Measurements from ENCODE around the gene RTN4R.

The RTN4R gene

DNA sequence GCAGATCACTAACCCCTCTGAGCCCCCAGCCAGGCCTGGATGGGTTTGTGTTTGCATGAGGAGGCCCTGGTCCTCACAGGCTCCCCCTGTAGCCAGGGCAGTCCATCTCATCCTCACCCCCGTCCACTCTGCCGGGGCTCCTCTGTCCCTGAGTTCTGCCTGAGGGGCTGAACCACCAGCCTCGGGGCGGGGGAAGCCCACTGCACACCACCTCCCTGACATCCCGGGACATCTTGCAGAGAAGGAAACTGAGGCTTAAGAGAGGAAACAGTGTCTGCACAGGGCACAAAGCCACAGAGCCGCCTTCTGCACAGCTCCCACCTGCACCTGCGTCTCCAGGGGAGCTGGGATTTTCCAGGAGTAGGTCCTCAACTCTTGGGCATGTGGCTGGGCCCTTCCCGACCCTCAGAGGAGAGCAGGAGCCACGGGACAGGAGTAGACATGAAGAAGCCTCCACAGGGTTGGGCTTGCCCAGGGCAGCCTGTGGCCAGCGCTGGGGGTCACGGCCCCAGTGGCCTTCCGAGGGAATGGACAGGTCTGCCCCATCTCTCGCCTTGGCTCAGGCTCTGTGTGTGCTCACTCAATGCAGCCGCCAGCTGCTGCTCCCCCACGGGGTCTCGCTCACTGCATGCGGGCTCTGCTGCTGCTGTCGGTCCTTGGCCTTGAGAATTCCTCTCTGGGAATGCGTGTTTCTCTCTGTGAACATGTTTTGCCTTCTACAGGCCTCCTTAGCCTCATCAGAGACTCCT is 71.8 kb downstream of the RTN4R start:
- Histone ChIP-seq H3K9me3 (ENCODE audit: control insufficient read depth in 1 of 2, low read length in 2 of 2) (no peaks in the 10 kb centered on the region), H3K4me3 (ENCODE audit: low read depth in 1 of 2, low read length in 2 of 2) (no peak overlapping the region), H3K27ac (ENCODE audit: low read depth, low read length) (no peak overlapping the region), H3K4me1 (ENCODE audit: control insufficient read depth in 1 of 2, insufficient read depth in 2 of 2, low read length in 2 of 2) (peaks cover 7 to 12% of the 10 kb centered on the region in 2 donors), H3K27me3 (ENCODE audit: control insufficient read depth in 1 of 2, insufficient read depth in 2 of 2, low read length in 2 of 2) (no peaks in the 10 kb centered on the region), H3K9ac (ENCODE audit: low read depth in 1 of 2, low read length in 2 of 2) (no peak overlapping the region), H3K36me3 (ENCODE audit: control insufficient read depth in 1 of 2, insufficient read depth in 2 of 2, low read length in 2 of 2) (no peaks in the 10 kb centered on the region)

DNA sequence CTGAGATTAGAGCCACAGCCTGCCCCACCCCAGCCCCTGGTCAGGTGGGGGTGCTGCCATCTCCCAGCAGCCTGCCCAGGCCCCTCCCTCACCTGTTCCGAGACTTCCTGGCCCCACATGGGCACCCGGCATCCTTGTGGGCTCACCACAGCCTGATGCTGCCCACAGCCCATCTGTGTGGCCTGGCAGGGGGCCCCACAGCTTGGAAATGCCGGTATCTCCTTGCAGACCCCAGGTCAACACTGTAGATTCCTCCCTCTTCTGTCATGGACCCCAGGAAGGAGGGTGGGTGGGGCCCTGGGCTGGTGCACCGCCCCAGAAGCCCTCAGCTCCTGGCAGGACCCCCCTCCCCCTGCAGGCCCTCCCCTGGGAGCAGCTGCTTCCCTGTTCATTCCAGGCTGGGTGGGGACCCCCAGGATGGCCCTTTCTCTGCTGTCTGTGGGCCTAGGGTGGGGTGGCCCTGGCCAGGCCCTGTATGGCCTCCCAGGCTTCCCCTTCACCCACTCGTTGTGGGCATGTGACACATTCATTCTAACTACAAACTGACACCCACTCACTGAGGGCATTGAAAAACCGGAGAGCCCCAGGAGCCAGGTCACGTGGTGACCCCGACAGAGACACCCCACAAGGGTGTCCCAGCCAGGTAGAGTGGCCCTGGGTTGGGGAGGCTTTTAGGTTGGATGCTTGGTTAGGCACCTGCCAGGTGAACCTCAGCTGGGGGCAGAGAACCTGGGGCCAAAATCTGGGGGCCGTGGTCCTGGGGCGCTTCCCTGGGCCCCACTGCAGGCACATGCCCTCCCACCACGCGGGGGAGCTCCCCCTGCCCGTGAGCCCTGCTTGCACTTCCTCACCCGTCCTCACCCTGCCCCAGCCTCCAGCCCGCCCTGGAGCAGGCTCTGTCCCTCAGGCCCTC is 73.2 kb downstream of the RTN4R start:
- peaks cover 0 to 2% of the 10 kb centered on the region in 2 donors for H3K4me1 ChIP-seq (ENCODE audit: control insufficient read depth in 1 of 2, insufficient read depth in 2 of 2, low read length in 2 of 2)
- H3K9me3 ChIP-seq (ENCODE audit: control insufficient read depth in 1 of 2, low read length in 2 of 2): no peaks in the 10 kb centered on the region
- no peaks in the 10 kb centered on the region for H3K36me3 ChIP-seq (ENCODE audit: control insufficient read depth in 1 of 2, insufficient read depth in 2 of 2, low read length in 2 of 2)
- no peak overlapping the region for H3K27ac ChIP-seq (ENCODE audit: low read depth, low read length)
- no peaks in the 10 kb centered on the region for H3K27me3 ChIP-seq (ENCODE audit: control insufficient read depth in 1 of 2, insufficient read depth in 2 of 2, low read length in 2 of 2)
- no peak overlapping the region for H3K9ac ChIP-seq (ENCODE audit: low read depth in 1 of 2, low read length in 2 of 2)
- no peak overlapping the region for H3K4me3 ChIP-seq (ENCODE audit: low read depth in 1 of 2, low read length in 2 of 2)

DNA sequence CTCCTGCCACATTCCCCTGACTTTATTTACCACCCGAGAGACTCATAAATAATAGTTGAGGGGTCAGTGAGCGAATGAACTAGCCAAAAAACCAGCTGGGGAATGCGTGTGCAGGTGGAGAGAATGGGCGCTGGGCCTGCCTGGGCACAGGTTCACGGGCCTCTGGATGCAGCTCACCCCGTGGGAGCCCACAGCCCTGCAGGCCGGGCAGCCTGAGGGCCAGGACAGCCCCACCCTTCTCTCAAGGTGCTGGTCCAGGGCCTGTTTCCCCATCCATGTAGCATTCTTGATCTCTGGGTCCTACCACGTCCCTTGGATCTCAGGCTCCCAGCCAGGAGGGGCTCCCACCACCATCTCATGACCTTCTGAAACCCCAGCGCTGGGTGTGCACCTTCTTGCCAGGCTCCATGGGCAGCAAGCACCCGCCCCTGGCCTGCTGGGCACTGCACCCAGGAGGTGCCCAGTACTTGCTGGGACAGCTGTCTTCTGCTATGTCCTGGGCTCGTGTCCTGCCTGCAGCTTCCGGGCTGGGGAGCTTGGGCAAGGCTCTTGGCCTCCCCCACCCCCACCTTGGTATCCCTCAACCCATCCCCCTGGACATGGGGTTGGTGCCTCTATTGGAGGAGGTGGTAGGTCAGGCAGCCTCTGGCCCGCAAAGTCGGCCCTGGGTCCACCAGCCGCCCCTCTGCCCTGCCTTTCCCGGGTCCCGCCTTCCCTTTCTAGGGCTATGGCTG is 74.2 kb downstream of the RTN4R start:
- Histone ChIP-seq H3K4me3 (ENCODE audit: low read depth in 1 of 2, low read length in 2 of 2) (no peak overlapping the region), H3K27ac (ENCODE audit: low read depth, low read length) (no peak overlapping the region), H3K36me3 (ENCODE audit: control insufficient read depth in 1 of 2, insufficient read depth in 2 of 2, low read length in 2 of 2) (no peaks in the 10 kb centered on the region), H3K9me3 (ENCODE audit: control insufficient read depth in 1 of 2, low read length in 2 of 2) (no peaks in the 10 kb centered on the region), H3K9ac (ENCODE audit: low read depth in 1 of 2, low read length in 2 of 2) (no peak overlapping the region), H3K4me1 (ENCODE audit: control insufficient read depth in 1 of 2, insufficient read depth in 2 of 2, low read length in 2 of 2) (no peaks in the 10 kb centered on the region), H3K27me3 (ENCODE audit: control insufficient read depth in 1 of 2, insufficient read depth in 2 of 2, low read length in 2 of 2) (no peaks in the 10 kb centered on the region)

DNA sequence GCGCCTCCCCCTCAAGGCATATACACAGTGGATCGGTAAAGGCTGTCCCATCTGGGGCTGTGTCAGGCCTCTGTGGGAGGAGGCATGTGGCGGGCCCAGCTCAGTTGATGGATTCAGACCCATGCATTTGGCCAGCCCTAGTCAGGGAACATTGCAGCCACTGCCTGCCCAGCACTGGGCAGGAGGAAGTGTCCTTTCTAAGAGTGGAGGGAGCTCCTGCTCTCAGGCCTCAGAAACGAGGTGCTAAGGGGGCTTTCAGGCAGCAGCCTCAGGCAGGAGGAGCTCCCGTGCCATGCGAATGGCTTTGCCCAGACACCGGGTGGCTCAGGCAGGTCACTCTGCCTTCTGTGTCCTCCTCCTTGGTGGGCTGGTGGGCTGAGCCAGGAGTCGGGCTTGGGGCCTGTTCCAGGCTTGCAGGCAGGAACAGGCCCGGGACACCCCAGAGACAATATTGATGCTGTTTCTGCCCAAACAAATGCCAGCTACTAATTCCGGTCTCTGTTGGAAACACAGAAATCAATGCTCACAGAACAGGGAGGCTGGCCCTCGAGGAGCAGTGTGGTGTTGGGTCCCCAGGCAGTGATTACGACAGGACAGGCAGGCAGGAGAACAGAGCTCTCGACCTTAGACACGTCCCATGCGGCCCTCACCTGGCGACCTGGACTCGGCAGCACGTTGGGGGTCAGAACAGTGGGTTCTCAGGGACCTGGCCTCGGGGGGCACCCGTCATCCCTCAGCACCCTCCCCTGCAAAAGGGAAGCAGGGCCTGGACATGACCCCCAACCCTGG is 75.0 kb downstream of the RTN4R start:
- Histone ChIP-seq H3K9me3 (ENCODE audit: control insufficient read depth in 1 of 2, low read length in 2 of 2) (no peaks in the 10 kb centered on the region), H3K9ac (ENCODE audit: low read depth in 1 of 2, low read length in 2 of 2) (no peak overlapping the region), H3K27me3 (ENCODE audit: control insufficient read depth in 1 of 2, insufficient read depth in 2 of 2, low read length in 2 of 2) (no peaks in the 10 kb centered on the region), H3K27ac (ENCODE audit: low read depth, low read length) (no peak overlapping the region), H3K36me3 (ENCODE audit: control insufficient read depth in 1 of 2, insufficient read depth in 2 of 2, low read length in 2 of 2) (no peaks in the 10 kb centered on the region), H3K4me3 (ENCODE audit: low read depth in 1 of 2, low read length in 2 of 2) (no peak overlapping the region), H3K4me1 (ENCODE audit: control insufficient read depth in 1 of 2, insufficient read depth in 2 of 2, low read length in 2 of 2) (no peaks in the 10 kb centered on the region)

DNA sequence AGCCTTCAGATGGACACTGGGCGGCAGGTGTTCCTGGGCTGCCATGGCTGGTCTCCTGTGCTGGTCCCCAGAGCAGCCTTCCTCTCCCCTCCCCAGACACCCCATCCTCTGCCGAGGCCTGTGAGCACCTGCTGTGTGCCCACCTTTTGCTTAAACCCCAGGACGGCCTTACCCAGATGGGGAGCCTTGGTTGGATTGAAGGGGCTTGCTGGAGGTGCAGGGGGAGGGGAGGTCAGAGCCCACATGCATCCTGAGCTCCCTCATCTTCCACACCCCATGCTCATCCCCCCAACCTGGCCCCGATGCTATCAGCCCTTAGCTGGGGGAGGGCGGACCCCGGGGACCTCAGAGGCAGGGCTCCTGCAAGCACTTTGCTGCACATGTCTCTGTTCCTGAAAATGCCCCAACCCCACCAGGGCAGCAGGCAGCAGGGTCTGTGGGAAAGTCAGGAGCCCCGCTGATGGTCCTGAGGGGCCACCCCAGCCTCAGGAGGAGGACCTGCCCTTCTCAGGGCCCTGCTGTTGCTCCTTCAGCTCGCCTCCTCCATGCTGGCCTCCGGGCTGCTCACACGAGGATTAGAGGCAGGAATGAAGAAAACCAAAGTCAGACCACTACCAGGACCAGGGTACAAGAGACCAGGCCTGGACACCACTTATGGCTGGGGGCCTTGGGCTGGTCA is 75.7 kb downstream of the RTN4R start:
- Histone ChIP-seq H3K4me1 (ENCODE audit: control insufficient read depth in 1 of 2, insufficient read depth in 2 of 2, low read length in 2 of 2) (no peaks in the 10 kb centered on the region), H3K9me3 (ENCODE audit: control insufficient read depth in 1 of 2, low read length in 2 of 2) (no peaks in the 10 kb centered on the region), H3K27me3 (ENCODE audit: control insufficient read depth in 1 of 2, insufficient read depth in 2 of 2, low read length in 2 of 2) (no peaks in the 10 kb centered on the region), H3K36me3 (ENCODE audit: control insufficient read depth in 1 of 2, insufficient read depth in 2 of 2, low read length in 2 of 2) (no peaks in the 10 kb centered on the region), H3K27ac (ENCODE audit: low read depth, low read length) (no peak overlapping the region), H3K9ac (ENCODE audit: low read depth in 1 of 2, low read length in 2 of 2) (no peak overlapping the region), H3K4me3 (ENCODE audit: low read depth in 1 of 2, low read length in 2 of 2) (no peak overlapping the region)

DNA sequence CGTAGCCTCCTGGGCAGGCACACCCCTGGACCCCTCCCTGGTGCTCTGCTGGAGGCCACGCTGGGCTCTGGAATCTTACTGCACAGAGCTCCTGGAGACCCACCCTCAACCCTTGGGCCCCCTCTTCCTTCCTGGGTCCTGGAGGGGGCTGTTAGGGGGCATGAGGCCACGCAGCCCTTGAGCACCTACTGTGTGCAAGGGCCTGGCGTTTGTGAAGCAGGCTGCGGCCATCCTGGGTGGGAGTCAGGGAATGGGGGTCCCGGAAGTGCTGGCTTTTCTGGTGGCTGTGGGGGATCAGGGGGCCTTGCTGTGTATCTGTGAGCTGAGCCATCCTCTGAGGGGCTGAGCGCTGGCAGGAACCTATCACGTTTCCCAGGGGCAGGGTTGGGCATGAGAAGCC is 76.3 kb downstream of the RTN4R start:
- H3K4me3 ChIP-seq (ENCODE audit: low read depth in 1 of 2, low read length in 2 of 2): no peak overlapping the region
- H3K27me3 ChIP-seq (ENCODE audit: control insufficient read depth in 1 of 2, insufficient read depth in 2 of 2, low read length in 2 of 2): no peaks in the 10 kb centered on the region
- H3K9me3 ChIP-seq (ENCODE audit: control insufficient read depth in 1 of 2, low read length in 2 of 2): no peaks in the 10 kb centered on the region
- no peak overlapping the region for H3K27ac ChIP-seq (ENCODE audit: low read depth, low read length)
- no peak overlapping the region for H3K9ac ChIP-seq (ENCODE audit: low read depth in 1 of 2, low read length in 2 of 2)
- no peaks in the 10 kb centered on the region for H3K36me3 ChIP-seq (ENCODE audit: control insufficient read depth in 1 of 2, insufficient read depth in 2 of 2, low read length in 2 of 2)
- no peaks in the 10 kb centered on the region for H3K4me1 ChIP-seq (ENCODE audit: control insufficient read depth in 1 of 2, insufficient read depth in 2 of 2, low read length in 2 of 2)
